SK-N-SH (cell line): ENCODE data around the gene CCDC192. TPM values are rescaled to one million over a fixed set of nuclear protein-coding genes. Genes with fewer than 3 reads are reported as not detected.

Experiments
- CTCF ChIA-PET: fragments of 300-600, 350-600 bp; formaldehyde crosslinking; extraction: SDS; loops from one replicate; lab custom pipeline; 2021; lab: Yijun Ruan, JAX
- POLR2A ChIA-PET: fragments of 350-600 bp; sonication (Branson Sonifier 250); formaldehyde crosslinking; extraction: SDS; loops from one replicate; lab custom pipeline; 2020; ENCODE audit warnings: antibody characterized with exemption, inconsistent platforms; lab: Yijun Ruan, JAX
- DNase-seq: peaks from one replicate; pipeline ENCODE4 v3.0.0; 2012
- H2AFZ ChIP-seq: fragments of 200-600 bp; sonication (generic); 2 replicates; pipeline ENCODE4 v1.8.1; 2016; ENCODE audit warnings: antibody characterized with exemption, mild to moderate bottlenecking, low read depth
- H3F3A ChIP-seq: fragments of 200-600 bp; sonication (generic); replicated peaks from 2 replicates; pipeline ENCODE3; 2016; ENCODE audit warnings: antibody characterized with exemption, mild to moderate bottlenecking; ENCODE audit not compliant: insufficient read depth
- H3K27ac ChIP-seq, 2 experiments: fragments of 200-500 bp in 1 of 2; fragments of 200-600 bp in 1 of 2; sonication (Bioruptor generic) in 1 of 2; sonication (generic), shearing (Covaris generic) in 1 of 2; 2 replicates each; pipeline versions ENCODE4 v1.5.1 to v1.6.1; 2014 to 2016; ENCODE audit warnings: low read depth in 2 of 2, inconsistent platforms in 1 of 2, low read length in 1 of 2, mild to moderate bottlenecking in 1 of 2, mixed read lengths in 1 of 2
- H3K27me3 ChIP-seq: fragments of 200-600 bp; sonication (generic), shearing (Covaris generic); 2 replicates; pipeline ENCODE4 v1.6.1; 2016; ENCODE audit warnings: mixed run types; ENCODE audit not compliant: insufficient read depth
- H3K36me3 ChIP-seq, 2 experiments: fragments of 200-500 bp in 1 of 2; fragments of 200-600 bp in 1 of 2; sonication (Bioruptor generic) in 1 of 2; sonication (generic) in 1 of 2; replicated peaks in 1 of 2; 2 replicates each; pipeline versions ENCODE3 to v1.5.1; 2014 to 2016; ENCODE audit warnings: low read length in 1 of 2, mild to moderate bottlenecking in 1 of 2; ENCODE audit not compliant: insufficient read depth in 2 of 2, control insufficient read depth in 1 of 2
- H3K4me1 ChIP-seq, 2 experiments: fragments of 200-500 bp in 1 of 2; fragments of 200-600 bp in 1 of 2; sonication (Bioruptor generic) in 1 of 2; sonication (generic), shearing (Covaris generic) in 1 of 2; 2 replicates each; pipeline versions ENCODE4 v1.5.1 to v1.6.1; 2014 to 2016; ENCODE audit warnings: low read depth in 1 of 2, low read length in 1 of 2, mixed run types in 1 of 2; ENCODE audit not compliant: insufficient read depth in 2 of 2, control insufficient read depth in 1 of 2
- H3K4me2 ChIP-seq: fragments of 200-600 bp; sonication (generic), shearing (Covaris generic); 2 replicates; pipeline ENCODE4 v1.6.1; 2017; ENCODE audit warnings: mixed run types
- H3K4me3 ChIP-seq, 2 experiments: fragments of 200-500 bp in 1 of 2; fragments of 200-600 bp in 1 of 2; sonication (Bioruptor generic) in 1 of 2; sonication (generic), shearing (Covaris generic) in 1 of 2; 2 replicates each; pipeline versions ENCODE4 v1.5.1 to v1.8.1; 2014 to 2016; ENCODE audit warnings: low read depth in 2 of 2, inconsistent platforms in 1 of 2, low read length in 1 of 2, mild to moderate bottlenecking in 1 of 2, mixed read lengths in 1 of 2, moderate library complexity in 1 of 2
- H3K79me2 ChIP-seq: fragments of 200-600 bp; sonication (generic); 2 replicates; pipeline ENCODE4 v1.8.1; 2017; ENCODE audit warnings: mild to moderate bottlenecking; ENCODE audit not compliant: insufficient read depth
- H3K9ac ChIP-seq: fragments of 200-600 bp; sonication (generic); 2 replicates; pipeline ENCODE4 v1.6.1; 2017; ENCODE audit warnings: mixed run types
- H3K9me2 ChIP-seq: fragments of 200-600 bp; sonication (generic); 2 replicates; pipeline ENCODE4 v1.6.1; 2017; ENCODE audit warnings: mixed run types
- H3K9me3 ChIP-seq: fragments of 200-600 bp; sonication (generic); 2 replicates; pipeline ENCODE4 v1.6.1; 2017; ENCODE audit warnings: mixed run types, mild to moderate bottlenecking, moderate library complexity
- H4K20me1 ChIP-seq: fragments of 200-600 bp; sonication (generic); 2 replicates; pipeline ENCODE4 v1.6.1; 2017; ENCODE audit warnings: mild to moderate bottlenecking, mixed run types; ENCODE audit not compliant: insufficient read depth
- EZH2phosphoT487 ChIP-seq: fragments of 200-600 bp; sonication (generic); IDR thresholded peaks from 2 replicates; pipeline ENCODE4 v1.6.1; 2017; ENCODE audit warnings: low read depth, mixed run types, mild to moderate bottlenecking, antibody characterized with exemption, moderate library complexity, borderline replicate concordance
- FOSL2 ChIP-seq: IDR thresholded peaks from 2 replicates; pipeline ENCODE4 v1.4.0; 2012; ENCODE audit warnings: low read depth, mild to moderate bottlenecking, moderate library complexity, borderline replicate concordance
- FOXJ3 ChIP-seq: sonication (generic); formaldehyde crosslinking; IDR thresholded peaks from 2 replicates; pipeline ENCODE4 v1.5.1; 2020; ENCODE audit warnings: mild to moderate bottlenecking, missing genetic modification reagents
- FOXM1 ChIP-seq: IDR thresholded peaks from 2 replicates; pipeline ENCODE4 v1.4.0; 2012; ENCODE audit warnings: low read depth, mild to moderate bottlenecking
- NFIC ChIP-seq: IDR thresholded peaks from 2 replicates; pipeline ENCODE4 v1.4.0; 2012; ENCODE audit warnings: borderline replicate concordance
- POLR2AphosphoS5 ChIP-seq: IDR thresholded peaks from 2 replicates; pipeline ENCODE4 v1.6.1; 2012; ENCODE audit warnings: low read depth, low read length
- RXRA ChIP-seq: IDR thresholded peaks from 2 replicates; pipeline ENCODE4 v1.4.0; 2012; ENCODE audit warnings: low read depth, mild to moderate bottlenecking, borderline replicate concordance
- SMC3 ChIP-seq: IDR thresholded peaks from 2 replicates; pipeline ENCODE4 v1.6.1; 2012; ENCODE audit warnings: low read depth, low read length, improper control_type of control experiment
- USF1 ChIP-seq: IDR thresholded peaks from 2 replicates; pipeline ENCODE4 v1.4.0; 2012; ENCODE audit warnings: low read depth, borderline replicate concordance
- YY1 ChIP-seq: IDR thresholded peaks from 2 replicates; pipeline ENCODE4 v1.4.0; 2012; ENCODE audit warnings: low read depth, mild to moderate bottlenecking
- ZBTB33 ChIP-seq: IDR thresholded peaks from 2 replicates; pipeline ENCODE4 v1.4.0; 2012; ENCODE audit warnings: low read depth, borderline replicate concordance
- WGBS: methylation state at CpG from one replicate; pipeline ENCODE4 v1.1.6; 2017; ENCODE audit warnings: low lambda C conversion rate; 5-methylcytosine and 5-hydroxymethylcytosine counted together
- polyA plus RNA-seq, 3 experiments: library from polyadenylated mRNA; depleted of rRNA; stranded (reverse); fragments of >200 nt; gene quantifications; 2 replicates each; pipeline ENCODE4 v1.2.3, GENCODE V29; 2012

CCDC192 gene
- polyA plus RNA-seq, 1 of the 3 experiments (the other 2 are of a cell fraction) = not detected

GRCh38 chr5:127665641-127666040 is 37.5 kb upstream of the CCDC192 start:
- no peak for TF ChIP-seq YY1
- no peak for TF ChIP-seq USF1
- TF ChIP-seq FOXJ3 (CRISPR knock-in tag) = no peak
- TF ChIP-seq RXRA = no peak
- TF ChIP-seq POLR2AphosphoS5 = no peak
- TF ChIP-seq, all 33 proteins: peak for 0
- Histone ChIP-seq H3F3A (no peaks in the 10 kb centered on the region), H3K36me3 (no peaks in the 10 kb centered on the region), H3K27ac (no peak overlapping the region), H3K27me3 (peaks cover 4% of the 10 kb centered on the region; the same call in 1 of the 2 replicates), H3K4me1 (no peaks in the 10 kb centered on the region), H3K9ac (no peak overlapping the region), H3K79me2 (no peaks in the 10 kb centered on the region), H3K9me2 (no peaks in the 10 kb centered on the region), H4K20me1 (no peaks in the 10 kb centered on the region), H3K4me2 (no peak overlapping the region), H3K4me3 (no peak overlapping the region), H2AFZ (no peak overlapping the region), H3K9me3 (no peaks in the 10 kb centered on the region)
- ChIA-PET POLR2A (no interaction called here), CTCF (no interaction called here)
- no peak for DNase-seq

GRCh38 chr5:127666043-127666716 is 37.0 kb upstream of the CCDC192 start:
- no peaks in the 10 kb centered on the region for H4K20me1 ChIP-seq
- H3K27ac ChIP-seq = no peak overlapping the region
- H3F3A ChIP-seq = no peaks in the 10 kb centered on the region
- H3K79me2 ChIP-seq = no peaks in the 10 kb centered on the region
- no peak for TF ChIP-seq ZBTB33
- no peak for TF ChIP-seq SMC3
- TF ChIP-seq FOXM1 = no peak
- TF ChIP-seq FOSL2 = no peak
- no peak for TF ChIP-seq EZH2phosphoT487
- TF ChIP-seq NFIC = no peak
- H3K4me3 ChIP-seq = no peak overlapping the region
- ChIA-PET CTCF (no interaction called here), POLR2A (no interaction called here)
- H3K9ac ChIP-seq = no peak overlapping the region
- no peak overlapping the region for H2AFZ ChIP-seq
- DNase-seq = no peak
- no peaks in the 10 kb centered on the region for H3K9me3 ChIP-seq
- no peak overlapping the region for H3K4me2 ChIP-seq
- H3K4me1 ChIP-seq = no peaks in the 10 kb centered on the region
- no peaks in the 10 kb centered on the region for H3K9me2 ChIP-seq
- H3K27me3 ChIP-seq = peaks cover 4% of the 10 kb centered on the region; the same call in 1 of the 2 replicates
- WGBS = 26% methylated on average over 3 of the region's 3 CpGs
- no peaks in the 10 kb centered on the region for H3K36me3 ChIP-seq
